Caco-2 (cell line): ENCODE data around the gene NDUFA13. TPM values are rescaled to one million over a fixed set of nuclear protein-coding genes. Genes with fewer than 3 reads are reported as not detected.

Experiments
- BruUV-seq: library from RNA; stranded (reverse); fragments of 400-500 nt; replicated peaks from 2 replicates; lab custom pipeline; 2021; lab: Mats Ljungman, UMichigan
- CTCF ChIA-PET: fragments of 300-600 bp; sonication (Branson Sonifier 250); formaldehyde crosslinking; loops from one replicate; lab custom pipeline; 2022; ENCODE audit warnings: antibody characterized with exemption; lab: Charles Lee
- POLR2A ChIA-PET: fragments of 300-600 bp; sonication (Branson Sonifier 250); formaldehyde crosslinking; loops from one replicate; lab custom pipeline; 2022; ENCODE audit warnings: antibody characterized with exemption; lab: Charles Lee
- DNase-seq, 2 experiments: peaks; one replicate each; pipeline versions ENCODE4 v3.0.0 to v3.0.0-alpha.2; 2020 to 2022
- H3K27me3 ChIP-seq: replicated peaks from 2 replicates; pipeline ENCODE4 v1.6.0; 2011; ENCODE audit warnings: low read length; ENCODE audit not compliant: control insufficient read depth, insufficient read depth
- H3K36me3 ChIP-seq: 2 replicates; pipeline ENCODE4 v1.5.1; 2011; ENCODE audit warnings: low read length; ENCODE audit not compliant: control insufficient read depth, insufficient read depth
- H3K4me1 ChIP-seq: fragments of 250-450 bp; sonication (Bioruptor Pico); 2 replicates; pipeline ENCODE4 v1.5.1; 2020; ENCODE audit warnings: mild to moderate bottlenecking
- H3K4me3 ChIP-seq: 2 replicates; pipeline ENCODE4 v1.5.1; 2011; ENCODE audit warnings: low read depth, mild to moderate bottlenecking, control low read depth, low read length
- H3K9me3 ChIP-seq: fragments of 250-450 bp; sonication (Bioruptor Pico); 2 replicates; pipeline ENCODE4 v1.5.1; 2020; ENCODE audit warnings: mild to moderate bottlenecking, moderate library complexity
- H3K27ac Mint-ChIP-seq: one replicate; pipeline ENCODE4 v1.8.0; 2022; ENCODE audit warnings: mixed read lengths; ENCODE audit not compliant: unreplicated experiment
- H3K27me3 Mint-ChIP-seq: one replicate; pipeline ENCODE4 v1.8.0; 2022; ENCODE audit warnings: mixed read lengths; ENCODE audit not compliant: insufficient read depth, unreplicated experiment
- H3K36me3 Mint-ChIP-seq: one replicate; pipeline ENCODE4 v1.8.0; 2022; ENCODE audit warnings: mild to moderate bottlenecking, mixed read lengths; ENCODE audit not compliant: insufficient read depth, unreplicated experiment
- H3K4me1 Mint-ChIP-seq: one replicate; pipeline ENCODE4 v1.8.0; 2022; ENCODE audit warnings: low read depth, mixed read lengths; ENCODE audit not compliant: unreplicated experiment
- H3K4me3 Mint-ChIP-seq: one replicate; pipeline ENCODE4 v1.8.0; 2022; ENCODE audit warnings: mild to moderate bottlenecking, moderate library complexity, mixed read lengths; ENCODE audit not compliant: unreplicated experiment
- H3K9me3 Mint-ChIP-seq: one replicate; pipeline ENCODE4 v1.8.0; 2022; ENCODE audit warnings: mixed read lengths; ENCODE audit not compliant: unreplicated experiment
- CTCF ChIP-seq, 2 experiments: fragments of 200-600 bp in 1 of 2; IDR thresholded peaks; 1 replicate in 1 of 2; 2 replicates in 1 of 2; pipeline versions ENCODE4 v1.5.1 to v1.8.0; 2011 to 2022; ENCODE audit warnings: antibody characterized with exemption in 1 of 2, control low read depth in 1 of 2, inconsistent platforms in 1 of 2, low read depth in 1 of 2, low read length in 1 of 2, mild to moderate bottlenecking in 1 of 2, moderate library complexity in 1 of 2; ENCODE audit not compliant: insufficient read depth in 1 of 2, severe bottlenecking in 1 of 2, unreplicated experiment in 1 of 2
- intact Hi-C: fragments of 100-400 bp; cut with micrococcal nuclease; formaldehyde crosslinking; loops from one replicate; pipeline ENCODE4 v1.10.0; 2022; ENCODE audit not compliant: unreplicated experiment
- total RNA-seq: library from RNA; stranded (reverse); gene quantifications from 2 replicates; pipeline ENCODE4 v1.2.3, GENCODE V29; 2022

The NDUFA13 gene
- total RNA-seq, 1 experiment from 2014 or later = 355 TPM

GRCh38 chr19:19505669-19506326 lies 10.2 kb upstream of the NDUFA13 start:
- Mint-ChIP-seq H3K4me3 (no peak overlapping the region), H3K4me1 (no peaks in the 10 kb centered on the region), H3K36me3 (peaks cover 93% of the 10 kb centered on the region), H3K27ac (no peak overlapping the region), H3K9me3 (no peaks in the 10 kb centered on the region), H3K27me3 (no peaks in the 10 kb centered on the region)
- no peaks in the 10 kb centered on the region; the same call in 1 of the 2 replicates for H3K36me3 ChIP-seq
- H3K27me3 ChIP-seq = no peaks in the 10 kb centered on the region
- no peak for TF ChIP-seq CTCF (IDR thresholded peaks at IDR 0.05; ENCODE audit: insufficient read depth in 1 of 2, low read depth in 1 of 2, low read length in 1 of 2, severe bottlenecking in 1 of 2, unreplicated experiment in 1 of 2)
- CTCF ChIA-PET = no interaction called here
- POLR2A ChIA-PET = no interaction called here
- DNase-seq = no peak
- BruUV-seq = no TSS peak
- no peaks in the 10 kb centered on the region for H3K4me1 ChIP-seq
- H3K4me3 ChIP-seq = no peak overlapping the region
- intact Hi-C loops = no loop called here
- no peaks in the 10 kb centered on the region for H3K9me3 ChIP-seq

GRCh38 chr19:19506592-19506991 lies 9.4 kb upstream of the NDUFA13 start:
- TF ChIP-seq CTCF (IDR thresholded peaks at IDR 0.05; ENCODE audit: insufficient read depth in 1 of 2, low read depth in 1 of 2, low read length in 1 of 2, severe bottlenecking in 1 of 2, unreplicated experiment in 1 of 2) = no peak
- no peaks in the 10 kb centered on the region for H3K9me3 ChIP-seq
- H3K4me1 Mint-ChIP-seq = no peaks in the 10 kb centered on the region
- H3K4me3 ChIP-seq = no peak overlapping the region
- H3K27ac Mint-ChIP-seq = no peak overlapping the region
- no peaks in the 10 kb centered on the region for H3K9me3 Mint-ChIP-seq
- H3K27me3 ChIP-seq = no peaks in the 10 kb centered on the region
- no peaks in the 10 kb centered on the region; the same call in 1 of the 2 replicates for H3K36me3 ChIP-seq
- peaks cover 95% of the 10 kb centered on the region for H3K36me3 Mint-ChIP-seq
- POLR2A ChIA-PET = no interaction called here
- CTCF ChIA-PET = no interaction called here
- DNase-seq = no peak
- BruUV-seq = TSS peak; percentile 31
- intact Hi-C loops = no loop called here
- no peaks in the 10 kb centered on the region for H3K27me3 Mint-ChIP-seq
- H3K4me3 Mint-ChIP-seq = no peak overlapping the region
- no peaks in the 10 kb centered on the region for H3K4me1 ChIP-seq

DNA sequence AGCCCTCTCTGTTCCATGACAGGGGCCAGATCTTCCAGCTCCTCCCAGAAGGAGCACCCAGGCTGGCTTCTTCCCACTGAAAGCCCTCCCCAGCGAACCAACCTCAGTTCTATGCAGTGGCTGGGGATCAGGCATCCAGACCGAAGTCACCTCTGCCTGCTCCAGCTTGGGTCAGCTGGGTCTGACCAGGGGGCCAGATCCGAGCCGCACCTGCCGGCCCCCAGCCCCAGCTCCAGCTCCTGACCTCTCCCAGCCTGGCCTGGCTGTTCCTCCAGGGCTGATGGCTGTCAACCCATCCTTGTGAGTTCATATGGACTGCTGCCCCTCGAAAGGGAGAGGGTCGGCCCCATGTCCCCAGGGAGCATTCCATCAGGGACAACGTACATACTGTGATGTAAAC lies 8.7 kb upstream of the NDUFA13 start:
- no peak for TF ChIP-seq CTCF (IDR thresholded peaks at IDR 0.05; ENCODE audit: insufficient read depth in 1 of 2, low read depth in 1 of 2, low read length in 1 of 2, severe bottlenecking in 1 of 2, unreplicated experiment in 1 of 2)
- ChIA-PET POLR2A (no interaction called here), CTCF (no interaction called here)
- no peak overlapping the region for H3K4me3 ChIP-seq
- Mint-ChIP-seq H3K36me3 (peaks cover 95% of the 10 kb centered on the region), H3K4me1 (no peaks in the 10 kb centered on the region), H3K4me3 (no peak overlapping the region), H3K27me3 (no peaks in the 10 kb centered on the region), H3K27ac (no peak overlapping the region), H3K9me3 (no peaks in the 10 kb centered on the region)
- H3K27me3 ChIP-seq = no peaks in the 10 kb centered on the region
- DNase-seq = no peak
- intact Hi-C loops = no loop called here
- H3K4me1 ChIP-seq = no peaks in the 10 kb centered on the region
- H3K9me3 ChIP-seq = no peaks in the 10 kb centered on the region
- no peaks in the 10 kb centered on the region; the same call in 1 of the 2 replicates for H3K36me3 ChIP-seq
- BruUV-seq = no TSS peak
